GM23338 (cell line): ENCODE results near the gene THBS1. TPM values are rescaled to one million over a fixed set of nuclear protein-coding genes. Genes with fewer than 3 reads are reported as not detected.

Source experiments
- ATAC-seq: fragments of 200-7000 bp; cut with Tn5 transposase; 3 replicates; pipeline ENCODE4 v1.9.1; 2020
- DNase-seq: peaks from one replicate; pipeline ENCODE4 v3.0.0-alpha.2; 2015; ENCODE audit warnings: low spot score
- H2AFZ ChIP-seq: fragments of 200-600 bp; sonication (generic); 2 replicates; pipeline ENCODE4 v1.8.0; 2016; ENCODE audit warnings: antibody characterized with exemption, mild to moderate bottlenecking, moderate library complexity
- H3F3A ChIP-seq: fragments of 200-600 bp; sonication (generic); replicated peaks from 2 replicates; pipeline ENCODE4 v1.8.0; 2017; ENCODE audit warnings: antibody characterized with exemption, mixed run types, low read depth
- H3K27ac ChIP-seq: fragments of 200-600 bp; sonication (generic); 2 replicates; pipeline ENCODE4 v1.6.1; 2016; ENCODE audit warnings: low read depth
- H3K27me3 ChIP-seq: fragments of 200-600 bp; sonication (generic); 2 replicates; pipeline ENCODE4 v1.8.0; 2016; ENCODE audit warnings: mild to moderate bottlenecking, mixed run types, moderate library complexity; ENCODE audit not compliant: insufficient read depth
- H3K36me3 ChIP-seq: fragments of 200-600 bp; sonication (generic); 2 replicates; pipeline ENCODE4 v1.8.0; 2016; ENCODE audit warnings: mild to moderate bottlenecking; ENCODE audit not compliant: insufficient read depth
- H3K4me1 ChIP-seq: fragments of 200-600 bp; sonication (generic); 2 replicates; pipeline ENCODE4 v1.8.0; 2016; ENCODE audit warnings: mild to moderate bottlenecking, moderate library complexity; ENCODE audit not compliant: insufficient read depth
- H3K4me2 ChIP-seq: fragments of 200-600 bp; sonication (generic); 2 replicates; pipeline ENCODE4 v1.7.1; 2017; ENCODE audit warnings: mixed run types
- H3K4me3 ChIP-seq: fragments of 200-600 bp; sonication (generic); 2 replicates; pipeline ENCODE4 v1.6.1; 2016; ENCODE audit warnings: mixed run types
- H3K79me2 ChIP-seq: fragments of 200-600 bp; sonication (generic); replicated peaks from 2 replicates; pipeline ENCODE4 v1.8.0; 2017; ENCODE audit warnings: mild to moderate bottlenecking; ENCODE audit not compliant: insufficient read depth
- H3K9me2 ChIP-seq: fragments of 200-600 bp; sonication (generic); 2 replicates; pipeline ENCODE4 v1.8.0; 2017; ENCODE audit not compliant: insufficient read depth
- H4K20me1 ChIP-seq: fragments of 200-600 bp; sonication (generic); replicated peaks from 2 replicates; pipeline ENCODE4 v1.8.0; 2017; ENCODE audit warnings: mild to moderate bottlenecking; ENCODE audit not compliant: insufficient read depth
- H3K27ac Mint-ChIP-seq: 2 replicates; pipeline ENCODE4 v1.8.0; 2020; ENCODE audit warnings: inconsistent platforms, mild to moderate bottlenecking, moderate library complexity, mixed read lengths
- H3K27me3 Mint-ChIP-seq: 3 replicates; pipeline ENCODE4 v1.8.0; 2022; ENCODE audit warnings: low read depth, mild to moderate bottlenecking, moderate library complexity, mixed read lengths, inconsistent platforms; ENCODE audit not compliant: insufficient read depth, poor library complexity
- H3K36me3 Mint-ChIP-seq: 3 replicates; pipeline ENCODE4 v1.8.0; 2021; ENCODE audit warnings: low read depth, mild to moderate bottlenecking, inconsistent platforms, moderate library complexity, mixed read lengths
- H3K4me1 Mint-ChIP-seq: 3 replicates; pipeline ENCODE4 v1.8.0; 2020; ENCODE audit warnings: mild to moderate bottlenecking, inconsistent platforms, mixed read lengths
- H3K4me3 Mint-ChIP-seq: 3 replicates; pipeline ENCODE4 v1.8.0; 2021; ENCODE audit warnings: moderate library complexity, mild to moderate bottlenecking, inconsistent platforms, mixed read lengths
- H3K9me3 Mint-ChIP-seq: 3 replicates; pipeline ENCODE4 v1.8.0; 2020; ENCODE audit warnings: moderate library complexity, mild to moderate bottlenecking, inconsistent platforms, mixed read lengths
- CREB1 ChIP-seq: fragments of 250-450 bp; sonication (Bioruptor Pico); IDR thresholded peaks from 2 replicates; pipeline ENCODE4 v1.5.0; 2020; ENCODE audit warnings: low read depth, mild to moderate bottlenecking, moderate library complexity
- EZH2 ChIP-seq: fragments of 200-600 bp; sonication (generic); IDR thresholded peaks from one replicate; pipeline ENCODE4 v1.8.0; 2017; ENCODE audit warnings: antibody characterized with exemption, mild to moderate bottlenecking, low read depth; ENCODE audit not compliant: unreplicated experiment
- JUNB ChIP-seq: IDR thresholded peaks from one replicate; pipeline ENCODE4 v1.6.1; 2016; ENCODE audit warnings: antibody characterized with exemption; ENCODE audit not compliant: unreplicated experiment
- POLR2AphosphoS5 ChIP-seq: IDR thresholded peaks from 2 replicates; pipeline ENCODE4 v1.6.1; 2016; ENCODE audit warnings: antibody characterized with exemption, low read depth
- STAT1 ChIP-seq: IDR thresholded peaks from one replicate; pipeline ENCODE4 v1.6.1; 2016; ENCODE audit warnings: antibody characterized with exemption; ENCODE audit not compliant: unreplicated experiment
- ZNF114 ChIP-seq: fragments of 250-450 bp; sonication (Bioruptor Pico); IDR thresholded peaks from 2 replicates; pipeline ENCODE4 v1.5.0; 2020; ENCODE audit warnings: mild to moderate bottlenecking, moderate library complexity
- polyA plus RNA-seq: library from polyadenylated mRNA; unstranded; fragments of >200 nt; fragmentation: Nextera tagmentation; extraction: Ambion mirVana; gene quantifications from 2 replicates; pipeline ENCODE4 v1.2.1, GENCODE V29; 2016
- total RNA-seq: library from RNA; depleted of rRNA; stranded (reverse); fragments of >200 nt; shearing (Covaris generic); gene quantifications from 2 replicates; pipeline ENCODE4 v1.2.3, GENCODE V29; 2014
- TF ChIP-seq, protein P1 (sequence below): fragments of 250-450 bp; sonication (Bioruptor Pico); IDR thresholded peaks from 2 replicates; pipeline ENCODE4 v1.5.0; 2020; ENCODE audit warnings: mild to moderate bottlenecking, moderate library complexity
- TF ChIP-seq, protein P2 (sequence below): IDR thresholded peaks from 2 replicates; pipeline ENCODE4 v1.6.1; 2016; ENCODE audit warnings: antibody characterized with exemption

Gene THBS1
- total and polyA plus RNA-seq, 2 experiments from 2014 or later: 21.7 to 81.9 TPM

DNA sequence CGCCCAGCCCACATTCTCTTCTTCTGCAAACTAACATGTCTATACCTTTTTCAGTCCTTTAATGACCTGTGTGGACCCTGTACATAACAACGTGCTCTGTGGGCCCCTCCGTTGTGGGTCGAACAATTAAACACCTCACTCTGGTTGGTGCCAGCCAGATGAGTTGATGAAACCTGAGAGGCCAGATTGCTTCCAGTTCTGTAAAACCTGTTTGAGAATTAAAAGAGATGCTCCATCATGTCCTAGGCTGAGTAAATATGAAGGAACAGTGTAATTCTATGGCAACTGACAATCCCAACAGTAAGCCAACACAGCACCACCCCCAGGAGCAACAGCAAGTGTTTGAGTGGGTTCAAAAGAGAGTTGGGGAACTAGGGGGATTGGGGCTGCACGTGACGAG is 5.7 kb upstream of the THBS1 start:
- Histone ChIP-seq H3K4me3 (no peak overlapping the region), H3K4me1 (peaks cover 9% of the 10 kb centered on the region; the same call in 1 of the 2 replicates), H3K27ac (no peak overlapping the region), H3K27me3 (peaks cover 10% of the 10 kb centered on the region; the same call in 1 of the 2 replicates), H4K20me1 (no peaks in the 10 kb centered on the region), H3K9me2 (peaks cover 14% of the 10 kb centered on the region; the same call in 1 of the 2 replicates), H3K4me2 (no peak overlapping the region), H3K36me3 (no peaks in the 10 kb centered on the region), H3K79me2 (no peaks in the 10 kb centered on the region), H2AFZ (no peak overlapping the region), H3F3A (no peaks in the 10 kb centered on the region)
- Mint-ChIP-seq H3K4me1 (peaks cover 16% of the 10 kb centered on the region), H3K9me3 (no peaks in the 10 kb centered on the region), H3K27ac (no peak overlapping the region), H3K4me3 (no peak overlapping the region), H3K36me3 (no peaks in the 10 kb centered on the region), H3K27me3 (peaks cover 2% of the 10 kb centered on the region)
- no peak for DNase-seq
- TF ChIP-seq, protein P1, sequence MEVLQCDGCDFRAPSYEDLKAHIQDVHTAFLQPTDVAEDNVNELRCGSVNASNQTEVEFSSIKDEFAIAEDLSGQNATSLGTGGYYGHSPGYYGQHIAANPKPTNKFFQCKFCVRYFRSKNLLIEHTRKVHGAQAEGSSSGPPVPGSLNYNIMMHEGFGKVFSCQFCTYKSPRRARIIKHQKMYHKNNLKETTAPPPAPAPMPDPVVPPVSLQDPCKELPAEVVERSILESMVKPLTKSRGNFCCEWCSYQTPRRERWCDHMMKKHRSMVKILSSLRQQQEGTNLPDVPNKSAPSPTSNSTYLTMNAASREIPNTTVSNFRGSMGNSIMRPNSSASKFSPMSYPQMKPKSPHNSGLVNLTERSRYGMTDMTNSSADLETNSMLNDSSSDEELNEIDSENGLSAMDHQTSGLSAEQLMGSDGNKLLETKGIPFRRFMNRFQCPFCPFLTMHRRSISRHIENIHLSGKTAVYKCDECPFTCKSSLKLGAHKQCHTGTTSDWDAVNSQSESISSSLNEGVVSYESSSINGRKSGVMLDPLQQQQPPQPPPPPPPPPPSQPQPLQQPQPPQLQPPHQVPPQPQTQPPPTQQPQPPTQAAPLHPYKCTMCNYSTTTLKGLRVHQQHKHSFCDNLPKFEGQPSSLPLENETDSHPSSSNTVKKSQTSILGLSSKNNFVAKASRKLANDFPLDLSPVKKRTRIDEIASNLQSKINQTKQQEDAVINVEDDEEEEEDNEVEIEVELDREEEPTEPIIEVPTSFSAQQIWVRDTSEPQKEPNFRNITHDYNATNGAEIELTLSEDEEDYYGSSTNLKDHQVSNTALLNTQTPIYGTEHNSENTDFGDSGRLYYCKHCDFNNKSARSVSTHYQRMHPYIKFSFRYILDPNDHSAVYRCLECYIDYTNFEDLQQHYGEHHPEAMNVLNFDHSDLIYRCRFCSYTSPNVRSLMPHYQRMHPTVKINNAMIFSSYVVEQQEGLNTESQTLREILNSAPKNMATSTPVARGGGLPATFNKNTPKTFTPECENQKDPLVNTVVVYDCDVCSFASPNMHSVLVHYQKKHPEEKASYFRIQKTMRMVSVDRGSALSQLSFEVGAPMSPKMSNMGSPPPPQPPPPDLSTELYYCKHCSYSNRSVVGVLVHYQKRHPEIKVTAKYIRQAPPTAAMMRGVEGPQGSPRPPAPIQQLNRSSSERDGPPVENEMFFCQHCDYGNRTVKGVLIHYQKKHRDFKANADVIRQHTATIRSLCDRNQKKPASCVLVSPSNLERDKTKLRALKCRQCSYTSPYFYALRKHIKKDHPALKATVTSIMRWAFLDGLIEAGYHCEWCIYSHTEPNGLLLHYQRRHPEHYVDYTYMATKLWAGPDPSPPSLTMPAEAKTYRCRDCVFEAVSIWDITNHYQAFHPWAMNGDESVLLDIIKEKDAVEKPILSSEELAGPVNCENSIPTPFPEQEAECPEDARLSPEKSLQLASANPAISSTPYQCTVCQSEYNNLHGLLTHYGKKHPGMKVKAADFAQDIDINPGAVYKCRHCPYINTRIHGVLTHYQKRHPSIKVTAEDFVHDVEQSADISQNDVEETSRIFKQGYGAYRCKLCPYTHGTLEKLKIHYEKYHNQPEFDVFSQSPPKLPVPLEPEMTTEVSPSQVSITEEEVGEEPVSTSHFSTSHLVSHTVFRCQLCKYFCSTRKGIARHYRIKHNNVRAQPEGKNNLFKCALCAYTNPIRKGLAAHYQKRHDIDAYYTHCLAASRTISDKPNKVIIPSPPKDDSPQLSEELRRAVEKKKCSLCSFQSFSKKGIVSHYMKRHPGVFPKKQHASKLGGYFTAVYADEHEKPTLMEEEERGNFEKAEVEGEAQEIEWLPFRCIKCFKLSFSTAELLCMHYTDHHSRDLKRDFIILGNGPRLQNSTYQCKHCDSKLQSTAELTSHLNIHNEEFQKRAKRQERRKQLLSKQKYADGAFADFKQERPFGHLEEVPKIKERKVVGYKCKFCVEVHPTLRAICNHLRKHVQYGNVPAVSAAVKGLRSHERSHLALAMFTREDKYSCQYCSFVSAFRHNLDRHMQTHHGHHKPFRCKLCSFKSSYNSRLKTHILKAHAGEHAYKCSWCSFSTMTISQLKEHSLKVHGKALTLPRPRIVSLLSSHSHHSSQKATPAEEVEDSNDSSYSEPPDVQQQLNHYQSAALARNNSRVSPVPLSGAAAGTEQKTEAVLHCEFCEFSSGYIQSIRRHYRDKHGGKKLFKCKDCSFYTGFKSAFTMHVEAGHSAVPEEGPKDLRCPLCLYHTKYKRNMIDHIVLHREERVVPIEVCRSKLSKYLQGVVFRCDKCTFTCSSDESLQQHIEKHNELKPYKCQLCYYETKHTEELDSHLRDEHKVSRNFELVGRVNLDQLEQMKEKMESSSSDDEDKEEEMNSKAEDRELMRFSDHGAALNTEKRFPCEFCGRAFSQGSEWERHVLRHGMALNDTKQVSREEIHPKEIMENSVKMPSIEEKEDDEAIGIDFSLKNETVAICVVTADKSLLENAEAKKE (CRISPR knock-in tag): no peak
- TF ChIP-seq STAT1 (no peak), EZH2 (no peak), POLR2AphosphoS5 (no peak), CREB1 (CRISPR knock-in tag) (no peak), JUNB (no peak), ZNF114 (CRISPR knock-in tag) (no peak)
- TF ChIP-seq, protein P2, sequence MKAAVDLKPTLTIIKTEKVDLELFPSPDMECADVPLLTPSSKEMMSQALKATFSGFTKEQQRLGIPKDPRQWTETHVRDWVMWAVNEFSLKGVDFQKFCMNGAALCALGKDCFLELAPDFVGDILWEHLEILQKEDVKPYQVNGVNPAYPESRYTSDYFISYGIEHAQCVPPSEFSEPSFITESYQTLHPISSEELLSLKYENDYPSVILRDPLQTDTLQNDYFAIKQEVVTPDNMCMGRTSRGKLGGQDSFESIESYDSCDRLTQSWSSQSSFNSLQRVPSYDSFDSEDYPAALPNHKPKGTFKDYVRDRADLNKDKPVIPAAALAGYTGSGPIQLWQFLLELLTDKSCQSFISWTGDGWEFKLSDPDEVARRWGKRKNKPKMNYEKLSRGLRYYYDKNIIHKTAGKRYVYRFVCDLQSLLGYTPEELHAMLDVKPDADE: no peak
- no peak for ATAC-seq
